Inflammatory macrophage treated with lipopolysaccharide for 1 hour (primary cell): ENCODE measurements around the gene SLIT3.
"Not testable (repeated sequence)": the region's sequence is repeated elsewhere in the genome, so short reads cannot be mapped to it uniquely, and the experiment has no call there.

ENCODE experiments used
- DNase-seq, 2 donors: peaks; one replicate each; pipeline ENCODE4 v3.0.0-alpha.2; 2020 to 2022

SLIT3 gene

DNA sequence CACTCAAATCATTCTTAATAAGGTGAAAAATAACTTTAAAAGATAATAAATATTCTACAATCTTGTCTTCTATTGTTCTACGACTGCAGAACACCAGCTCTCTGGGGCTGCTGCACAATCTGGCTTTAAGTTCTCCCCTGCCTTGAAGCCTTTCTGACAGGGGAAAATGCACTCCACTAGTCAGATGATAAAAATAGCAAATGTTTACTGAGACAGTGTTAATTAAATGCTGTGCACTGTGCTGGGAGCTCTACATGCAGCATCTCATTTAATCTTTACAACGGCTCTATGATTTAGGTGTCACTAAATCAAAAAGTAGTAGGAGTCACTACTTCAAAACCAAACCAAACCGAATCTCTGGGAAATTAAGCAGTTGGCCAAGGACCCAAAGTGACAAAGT is 132.7 kb downstream of the SLIT3 start:
- no peak for DNase-seq

DNA sequence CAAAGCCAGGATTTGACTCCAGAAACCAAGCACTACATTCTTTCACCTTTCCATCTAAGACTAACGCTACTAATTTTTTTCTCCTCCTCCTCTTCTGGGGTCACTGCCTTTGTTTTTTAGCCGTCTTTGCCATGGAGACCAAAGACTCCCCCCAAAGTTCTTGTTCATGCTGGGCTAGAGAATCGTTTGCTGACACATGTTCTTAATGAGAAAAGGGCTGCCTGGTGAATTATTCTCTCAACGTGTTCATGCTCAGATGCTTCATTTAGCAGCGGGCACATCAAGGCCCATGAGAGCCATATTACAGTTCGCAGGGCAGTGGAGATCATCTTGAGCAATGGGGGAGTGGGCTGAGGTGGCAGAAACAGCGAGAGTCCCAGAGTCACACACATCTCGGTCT is 134.9 kb downstream of the SLIT3 start:
- DNase-seq: no peak

DNA sequence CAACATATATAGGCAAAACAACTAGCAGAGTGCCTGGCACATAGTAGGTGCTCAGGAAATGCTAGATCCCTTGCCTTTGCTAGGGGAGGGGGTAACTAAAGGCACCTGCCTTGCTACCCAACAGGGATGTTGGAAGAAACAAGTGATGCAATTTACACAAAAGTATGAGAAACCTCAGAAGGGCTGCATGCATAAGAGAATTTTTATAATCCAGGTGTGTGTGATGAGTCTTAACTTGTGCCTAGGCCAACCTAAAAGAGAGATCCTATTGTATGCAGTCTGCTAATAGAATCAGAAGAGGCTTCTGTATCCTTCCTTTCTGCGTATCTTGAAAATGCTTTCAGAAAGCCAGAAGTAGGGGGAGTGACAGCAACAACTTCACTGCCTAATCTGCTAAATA is 135.9 kb downstream of the SLIT3 start:
- DNase-seq: no peak

DNA sequence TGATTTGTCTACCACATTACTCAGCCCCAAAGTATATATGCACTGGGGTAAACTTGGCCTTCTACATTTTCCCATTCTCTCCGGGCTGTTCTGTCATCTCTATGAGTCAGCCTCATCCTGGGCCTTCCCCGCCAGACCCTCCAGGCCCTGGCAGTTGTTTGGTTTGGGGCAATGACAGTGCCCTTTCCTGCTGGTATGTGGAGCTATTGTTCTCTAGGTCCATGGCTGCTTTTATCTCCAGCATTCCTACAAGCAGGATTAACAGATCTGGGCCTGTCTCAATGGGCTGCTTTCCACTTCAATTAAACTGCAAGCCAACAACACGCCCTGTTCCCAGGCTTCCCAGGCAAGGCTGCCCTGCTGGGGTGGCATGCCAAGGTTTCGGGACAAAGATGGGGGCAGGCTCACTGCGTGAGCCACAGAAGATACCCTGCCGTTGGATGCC is 136.4 kb downstream of the SLIT3 start:
- DNase-seq: no peak

DNA sequence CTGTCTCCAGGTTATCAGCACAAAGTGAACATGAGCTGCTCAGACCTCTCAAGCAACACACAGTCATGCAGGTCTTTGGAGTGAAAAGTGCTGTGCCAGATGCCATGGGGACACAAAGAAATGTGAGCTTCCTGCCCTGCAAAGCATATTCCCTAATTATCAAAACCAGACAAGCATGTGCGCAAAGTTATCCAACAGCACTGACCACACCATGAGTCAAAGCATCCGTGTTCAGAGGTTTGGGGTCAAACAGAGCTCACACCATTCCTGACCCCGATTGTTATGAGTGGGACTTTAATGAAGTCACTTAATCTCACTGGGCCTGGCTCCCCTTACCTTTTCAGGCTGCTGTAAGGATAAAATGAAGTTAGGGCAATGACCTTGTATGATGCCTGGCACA is 138.5 kb downstream of the SLIT3 start:
- no peak for DNase-seq

DNA sequence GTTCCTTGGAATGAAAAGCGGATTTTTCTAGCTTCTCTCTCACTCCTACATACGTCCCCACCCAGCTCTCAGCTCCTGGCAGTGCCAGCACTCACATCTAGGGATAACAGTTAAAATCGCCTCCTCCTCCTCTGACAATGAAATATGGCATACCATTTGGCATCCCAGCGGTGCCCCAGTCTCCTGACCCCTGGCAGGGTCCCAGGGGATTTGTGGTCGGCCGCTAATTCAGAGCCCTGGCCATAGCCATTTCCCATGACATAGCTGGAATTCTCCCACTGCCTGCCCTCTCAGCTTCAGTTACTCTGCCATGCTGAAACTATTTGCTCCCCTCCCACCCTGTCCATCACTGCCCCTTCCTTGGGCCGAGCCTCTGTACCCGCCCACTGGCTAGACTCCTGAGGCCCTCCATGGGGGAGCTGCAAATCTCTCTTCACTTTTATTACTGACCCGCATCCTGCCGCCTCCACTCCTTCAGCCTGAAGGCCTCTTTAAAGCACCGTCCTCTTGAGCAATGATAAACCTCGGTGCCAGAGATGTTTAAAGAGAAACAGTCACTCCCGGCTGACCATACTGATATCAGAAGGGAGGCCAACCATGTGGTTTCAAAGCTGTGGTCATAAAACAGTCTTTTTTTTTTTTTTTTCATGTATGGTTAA is 139.8 kb downstream of the SLIT3 start:
- DNase-seq: no peak

DNA sequence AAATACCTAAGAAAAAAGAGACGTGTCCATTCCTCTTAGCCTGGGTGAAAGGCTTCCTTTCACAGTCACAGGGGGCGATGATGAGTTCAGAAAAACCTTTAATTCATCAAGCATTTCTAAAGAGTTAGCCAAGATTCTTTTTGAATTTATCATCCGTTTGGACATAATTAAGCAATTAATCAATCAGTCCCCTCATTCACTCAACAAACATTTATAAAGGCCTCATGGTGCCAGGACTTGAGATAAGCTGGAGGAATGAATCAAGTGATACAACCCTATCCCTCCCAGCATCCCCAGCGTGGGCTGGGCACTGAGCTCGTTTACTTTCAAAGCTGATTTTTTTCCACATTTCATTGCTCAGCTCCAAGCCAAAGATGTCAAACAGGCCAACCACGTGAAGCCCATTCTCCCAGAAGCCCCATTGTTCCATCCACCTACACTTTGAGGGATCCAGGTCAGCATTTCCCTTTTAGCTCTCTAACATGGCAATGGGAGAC is 140.5 kb downstream of the SLIT3 start:
- no peak for DNase-seq

DNA sequence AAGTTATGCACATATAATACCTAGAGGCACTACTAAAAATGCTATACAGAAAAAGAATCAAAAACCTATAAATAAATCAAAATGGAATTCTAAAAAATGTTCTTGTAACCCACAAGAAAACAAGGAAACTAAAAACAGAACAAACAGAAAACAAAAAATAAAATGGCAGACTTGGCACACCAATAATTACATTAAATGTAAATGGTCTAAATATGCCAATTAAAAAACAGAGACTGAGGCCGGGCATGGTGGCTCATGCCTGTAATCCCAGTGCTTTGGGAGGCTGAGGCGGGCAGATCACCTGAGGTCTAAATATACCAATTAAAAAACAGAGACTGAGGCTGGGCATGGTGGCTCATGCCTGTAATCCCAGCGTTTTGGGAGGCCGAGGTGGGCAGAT is 142.2 kb downstream of the SLIT3 start:
- DNase-seq: no peak

DNA sequence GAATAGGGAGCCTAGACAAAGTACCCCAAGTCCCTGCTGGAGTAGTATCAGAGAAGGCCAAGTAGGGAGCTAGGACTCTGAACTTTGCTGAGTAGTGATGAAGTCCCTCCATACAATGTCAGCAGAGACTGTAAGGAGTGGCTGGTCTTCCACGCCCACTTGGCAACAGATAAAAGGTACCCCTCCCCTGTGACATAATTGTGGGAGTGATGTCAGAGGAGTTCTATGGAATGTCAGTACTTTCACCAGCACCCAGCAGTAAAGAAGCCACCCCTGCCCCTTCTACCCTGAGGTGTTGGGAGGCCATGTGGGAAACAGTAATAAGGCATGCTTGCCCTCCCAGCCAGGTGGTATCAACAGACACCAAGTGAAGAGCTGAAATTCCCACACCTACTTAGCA is 143.9 kb downstream of the SLIT3 start:
- no peak for DNase-seq

DNA sequence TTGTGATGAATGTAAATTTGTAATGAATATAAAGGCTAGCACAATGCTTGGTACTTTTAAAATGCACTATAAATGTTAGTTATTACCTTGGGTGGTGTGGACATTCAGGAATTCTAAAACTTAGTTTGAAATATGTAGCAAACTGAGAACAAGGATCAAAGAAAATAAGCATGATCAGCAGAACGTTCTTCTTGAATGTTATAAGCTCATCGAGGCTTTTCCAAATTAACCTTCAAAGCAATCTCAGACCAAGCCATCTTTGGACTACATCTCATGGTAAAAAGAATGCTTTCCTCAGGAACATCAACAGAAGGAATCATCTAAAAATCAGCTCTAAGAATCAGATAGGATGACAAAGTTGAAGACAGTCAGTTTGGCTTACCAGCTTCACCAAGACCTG is 146.3 kb downstream of the SLIT3 start:
- no peak for DNase-seq

DNA sequence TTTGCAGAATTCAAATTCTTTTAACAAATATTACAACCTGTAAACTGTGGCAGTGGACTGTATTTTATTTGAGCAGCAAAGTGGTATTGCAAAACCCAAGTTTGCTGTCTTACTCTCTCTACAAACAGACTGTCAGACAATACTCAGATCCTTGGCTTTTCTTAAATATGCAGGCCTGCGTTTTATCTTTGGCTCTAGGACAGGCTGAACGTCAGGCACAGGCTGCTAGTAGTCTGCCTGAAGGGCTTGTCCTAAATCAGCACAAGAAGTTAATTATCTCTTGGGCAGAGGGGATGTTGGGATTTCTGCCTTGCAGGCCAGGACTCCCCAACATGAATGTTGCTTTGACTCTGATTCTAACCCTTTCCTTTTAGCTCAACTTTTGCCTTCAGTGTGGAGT is 147.5 kb downstream of the SLIT3 start:
- no peak for DNase-seq

DNA sequence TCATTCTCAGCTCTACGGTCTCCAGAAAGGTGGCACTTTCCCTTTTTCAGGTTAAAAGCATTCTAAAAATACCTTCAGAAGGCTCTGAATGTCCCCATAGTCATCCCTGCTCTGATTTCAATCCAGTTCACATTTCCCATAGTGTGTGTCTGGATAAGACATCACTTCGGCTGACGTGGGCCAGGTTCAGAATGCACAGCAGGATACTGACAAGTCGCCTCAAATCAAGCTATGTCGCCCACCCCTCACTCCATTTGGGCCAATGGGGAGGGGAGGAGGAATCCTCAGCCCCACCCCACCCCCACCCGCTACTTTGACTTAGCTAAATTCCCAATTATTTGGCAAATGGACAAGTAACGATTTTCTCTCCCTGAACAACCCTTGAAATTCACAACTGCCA is 148.0 kb downstream of the SLIT3 start:
- DNase-seq: no peak

DNA sequence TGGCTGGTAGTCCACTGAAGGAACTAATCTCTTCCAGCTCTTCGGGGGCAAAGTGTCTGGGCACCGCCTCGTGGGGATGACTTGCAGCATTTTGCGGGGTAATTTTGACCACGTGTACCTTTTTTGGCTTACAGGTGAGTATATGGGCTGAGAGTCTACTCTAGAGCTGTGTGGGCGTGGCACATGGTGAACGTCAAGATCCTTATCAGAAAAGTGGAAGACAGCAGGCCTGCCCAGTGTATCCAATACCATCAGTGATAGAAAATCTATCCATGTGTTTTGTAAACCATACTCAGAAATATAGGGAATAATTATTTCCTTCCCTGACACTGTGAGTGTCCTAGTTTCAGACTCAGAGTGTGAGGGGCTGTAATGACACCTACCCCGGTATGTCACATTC is 148.5 kb downstream of the SLIT3 start:
- no peak for DNase-seq

DNA sequence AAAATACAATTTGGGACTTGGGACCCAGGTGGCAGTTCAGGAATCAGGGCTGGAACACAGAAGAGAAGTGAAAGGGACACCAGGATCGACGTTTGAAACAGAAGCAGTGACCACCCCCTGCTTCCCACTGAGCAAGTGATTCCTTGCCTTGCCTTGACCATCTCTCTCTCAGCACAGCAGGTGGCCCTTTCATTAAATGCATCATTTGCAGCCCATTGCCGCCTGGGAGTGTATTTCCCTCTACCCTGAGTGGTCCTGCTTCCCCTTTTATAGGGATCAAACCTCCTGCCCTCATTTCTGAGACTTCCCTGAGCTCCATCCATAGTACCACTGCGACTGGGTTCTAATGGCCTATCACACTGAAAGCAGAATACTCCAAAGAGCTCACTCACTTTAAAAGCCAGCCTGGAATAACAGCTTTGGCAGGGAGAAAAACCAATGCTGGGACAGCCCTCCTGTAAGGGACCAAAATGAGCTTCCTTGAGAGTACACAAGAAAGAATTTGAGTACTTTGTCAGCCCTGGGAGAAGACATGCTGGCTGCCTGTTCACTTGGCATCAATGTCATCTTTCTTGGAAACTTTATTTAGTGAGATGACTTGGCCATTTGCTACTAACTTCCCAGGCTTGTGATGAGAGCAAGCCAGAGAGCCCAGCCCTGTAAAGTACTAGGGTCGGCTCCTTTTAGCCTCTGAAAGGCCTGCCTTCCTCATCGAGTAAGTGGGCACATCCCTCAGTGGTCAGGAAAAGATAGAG is 149.7 kb downstream of the SLIT3 start:
- DNase-seq: no peak

DNA sequence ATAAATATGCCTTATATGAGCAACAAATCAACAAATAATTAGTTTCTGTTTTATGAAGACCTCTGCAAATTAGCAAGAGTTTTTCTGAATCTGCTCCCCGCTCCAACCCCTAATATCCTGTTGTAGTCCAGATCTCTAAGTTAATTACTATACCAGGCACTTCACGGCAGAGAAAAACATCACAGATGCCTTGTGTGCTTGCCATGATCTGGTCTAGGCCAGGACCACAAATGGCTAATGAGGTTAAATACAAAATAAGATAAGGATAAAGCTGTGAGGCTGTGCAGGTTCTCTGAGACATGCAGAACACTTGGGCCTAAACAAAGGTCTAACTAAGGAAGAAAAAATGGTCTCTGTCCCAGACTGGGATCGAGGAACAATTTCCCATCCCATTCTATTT is 150.8 kb downstream of the SLIT3 start:
- no peak for DNase-seq

DNA sequence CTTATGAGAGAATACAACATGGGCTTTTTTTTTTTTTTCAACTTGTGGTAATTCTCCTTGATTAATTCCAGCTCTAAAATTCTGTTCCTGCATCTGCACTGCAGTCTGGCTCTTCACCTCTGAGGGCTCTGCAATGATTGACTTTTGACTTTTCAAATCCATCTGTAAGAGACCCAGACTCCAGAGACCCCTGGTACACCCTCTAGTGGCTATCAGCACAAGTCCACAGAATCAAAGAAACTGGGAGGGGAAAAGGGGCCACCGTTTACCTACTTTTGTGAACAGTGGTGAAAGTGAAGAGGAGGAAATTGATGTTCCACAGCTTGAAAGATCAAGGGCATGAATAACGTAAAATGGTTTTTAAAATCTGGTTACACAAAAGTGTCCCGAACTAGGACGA is 151.6 kb downstream of the SLIT3 start:
- DNase-seq: no peak

DNA sequence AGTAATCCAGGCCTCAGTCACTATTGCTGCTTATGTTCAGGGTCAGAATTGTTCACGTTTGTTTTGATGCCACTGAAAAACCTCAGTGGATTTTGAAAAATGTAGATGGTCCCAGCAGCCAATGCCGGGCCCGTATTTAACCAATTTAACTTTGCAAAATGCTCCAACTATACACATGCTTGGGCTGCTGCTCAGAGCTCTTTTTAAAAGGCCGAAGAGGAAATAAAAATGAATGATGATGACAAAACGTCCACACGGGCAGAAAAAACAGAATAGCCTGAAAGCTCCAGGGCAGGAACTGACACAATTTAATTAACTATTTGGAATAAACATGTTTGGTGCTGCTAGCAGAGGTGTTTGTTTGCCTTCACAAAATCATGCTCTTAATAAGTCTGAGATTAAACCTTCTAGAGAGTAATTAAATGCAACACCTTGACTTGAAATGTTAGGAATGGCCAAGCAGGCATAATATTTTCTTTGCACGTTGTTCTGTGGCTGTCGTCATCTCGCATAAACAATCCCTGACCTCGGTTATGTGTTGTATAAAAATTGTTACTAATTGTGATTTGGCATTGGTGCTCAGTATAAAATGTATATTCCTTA is 152.7 kb downstream of the SLIT3 start:
- DNase-seq: no peak

DNA sequence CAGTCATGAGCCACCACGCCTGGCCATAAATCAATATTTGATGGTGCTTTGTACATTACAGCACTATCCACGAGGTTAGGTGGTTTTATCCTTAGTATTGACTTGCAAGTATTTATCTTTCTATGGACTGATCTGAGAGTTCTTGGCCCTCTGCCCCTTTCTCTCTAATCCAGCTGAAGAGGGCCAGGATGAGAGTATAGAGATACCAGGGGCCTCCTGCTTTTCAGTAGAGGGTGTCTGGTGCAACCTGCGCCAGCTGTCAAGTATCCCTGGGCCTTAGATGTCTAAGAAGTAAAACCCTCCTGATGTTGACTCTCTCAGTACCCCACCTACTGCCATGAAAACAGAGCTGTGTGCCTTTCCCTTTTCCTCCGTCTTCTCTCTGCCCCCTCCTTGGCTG is 153.4 kb downstream of the SLIT3 start:
- DNase-seq: no peak

DNA sequence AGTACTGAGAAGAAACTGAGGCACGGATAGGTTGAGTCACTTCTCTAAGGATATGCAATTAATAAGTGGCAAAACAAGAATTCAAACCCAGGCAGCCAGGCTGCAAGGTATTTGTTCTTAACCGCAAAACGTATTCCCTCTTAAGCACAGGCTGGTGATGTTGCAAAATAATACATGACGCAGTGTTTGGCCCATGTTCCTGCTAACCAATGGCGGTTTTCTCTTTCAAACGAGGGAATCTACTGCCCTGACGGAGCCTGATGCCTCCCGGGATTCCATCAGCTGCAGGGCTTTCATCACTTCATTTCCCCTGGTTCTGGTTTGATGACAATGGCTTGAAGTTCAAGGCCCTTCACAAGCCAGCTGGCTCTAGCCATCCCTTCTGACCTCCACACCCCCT is 154.8 kb downstream of the SLIT3 start:
- DNase-seq: no peak

DNA sequence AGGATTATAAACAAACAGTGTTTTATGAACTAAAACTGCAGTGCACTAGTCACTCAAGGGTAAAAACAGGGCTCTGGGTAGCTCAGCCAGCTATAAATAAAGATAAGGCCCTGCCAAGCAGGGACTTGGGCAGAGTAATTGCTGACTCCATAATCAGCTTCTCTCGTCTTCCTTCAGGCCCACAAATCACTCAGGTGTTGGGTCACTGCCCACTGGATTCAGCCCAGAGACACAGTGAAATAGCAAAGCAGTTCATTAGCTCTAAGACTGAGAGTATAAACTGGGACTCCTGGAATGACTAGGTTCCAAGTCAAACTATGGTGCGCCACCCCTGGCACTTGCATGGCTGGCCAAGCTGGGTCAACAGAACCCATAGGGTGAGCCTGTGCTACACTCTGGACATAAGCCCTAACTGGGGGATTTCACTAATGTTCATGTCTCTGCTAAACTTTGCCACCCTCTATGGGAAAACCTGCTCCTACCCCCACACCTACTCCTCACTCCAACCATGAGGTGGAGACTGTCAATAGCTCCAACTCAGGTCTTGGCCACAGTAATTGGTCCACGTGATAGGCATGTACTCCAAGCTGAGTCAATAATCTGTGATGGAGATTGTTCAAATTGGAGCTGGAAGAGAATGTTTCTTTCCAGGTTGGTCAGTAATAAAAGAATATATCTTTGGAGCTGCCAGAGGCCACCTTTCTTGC is 158.5 kb downstream of the SLIT3 start:
- DNase-seq: no peak

DNA sequence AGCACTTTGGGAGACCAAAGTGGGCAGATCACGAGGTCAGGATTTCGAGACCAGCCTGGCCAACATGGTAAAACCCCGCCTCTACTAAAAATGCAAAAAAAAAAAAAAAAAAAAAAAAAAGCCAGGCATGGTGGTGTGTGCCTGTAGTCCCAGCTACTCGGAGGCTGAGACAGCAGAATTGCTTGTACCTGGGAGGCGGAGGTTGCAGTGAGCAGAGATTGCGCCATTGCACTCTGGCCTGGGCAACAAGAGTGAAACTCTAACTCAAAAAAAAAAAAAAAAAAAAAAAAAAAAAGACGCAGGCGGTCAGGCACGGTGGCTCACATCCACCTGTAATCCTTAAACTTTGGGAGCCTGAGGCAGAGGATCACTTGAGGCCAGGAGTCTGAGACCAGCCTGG is 160.7 kb downstream of the SLIT3 start:
- not testable (repeated sequence) for DNase-seq

DNA sequence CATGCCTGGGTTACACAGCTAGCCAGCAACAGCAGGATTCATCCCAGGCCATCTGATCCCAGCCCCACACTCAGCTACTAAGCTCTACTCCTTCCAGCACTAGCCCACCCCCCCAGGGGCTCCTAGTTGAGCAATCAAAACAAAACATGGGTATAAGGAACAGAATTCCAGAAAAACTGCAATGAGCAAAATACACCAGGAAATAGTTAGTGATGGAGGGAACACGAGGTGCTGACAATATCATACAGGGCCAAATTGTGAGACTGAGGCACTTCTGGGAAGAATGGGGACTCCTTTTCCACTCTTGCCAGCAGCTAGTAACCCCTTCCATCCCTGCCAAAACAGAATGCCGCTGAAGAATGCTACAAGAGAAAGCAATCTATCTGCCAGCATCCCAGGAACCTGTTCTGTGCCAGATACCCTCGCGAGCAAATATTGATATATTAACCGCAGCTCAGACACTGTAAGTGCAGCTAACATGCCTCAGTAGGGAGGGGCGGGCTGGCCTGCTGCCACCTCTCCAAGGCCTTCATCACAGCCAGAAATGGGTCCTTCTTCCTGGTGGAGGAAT is 161.4 kb downstream of the SLIT3 start:
- no peak for DNase-seq

DNA sequence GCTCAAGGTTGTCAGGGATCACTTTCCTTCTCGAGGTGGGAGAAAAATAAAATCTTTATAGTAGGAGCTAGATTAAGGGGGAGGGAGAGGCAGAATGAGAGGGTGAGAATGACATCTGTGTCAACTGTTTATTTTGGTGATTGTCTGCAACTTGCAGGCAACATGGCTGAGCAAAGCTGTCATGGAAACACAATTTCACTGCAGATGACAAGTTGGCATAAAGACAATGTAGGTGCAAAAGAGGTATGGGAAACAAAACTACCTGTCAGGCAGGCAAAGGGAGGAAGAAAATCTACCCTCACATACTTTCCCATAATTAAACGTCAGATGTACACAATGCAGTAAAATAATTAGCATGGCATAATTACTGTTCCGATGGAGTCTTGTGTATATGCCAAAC is 167.4 kb downstream of the SLIT3 start:
- no peak for DNase-seq
